Uterus (tissue), 4 donors: Measurements from ENCODE around the gene DUSP10. TPM values are rescaled to one million over a fixed set of nuclear protein-coding genes. Genes with fewer than 3 reads are reported as not detected.

Experiments
- DNase-seq, 2 donors: peaks; one replicate each; pipeline ENCODE4 v3.0.0-alpha.2; 2019 to 2020
- H3K27ac ChIP-seq, 2 donors: fragments of 200-600 bp; sonication (generic); 1 replicate in 1 of 2; 2 replicates in 1 of 2; pipeline ENCODE4 v1.5.1; 2016 to 2018
- H3K27me3 ChIP-seq, 2 donors: fragments of 200-600 bp; sonication (generic); one replicate each; pipeline ENCODE4 v1.5.1; 2018 to 2019; ENCODE audit warnings: control low read depth in 1 of 2
- H3K36me3 ChIP-seq, 2 donors: fragments of 200-600 bp; sonication (generic); one replicate each; pipeline ENCODE4 v1.5.1; 2019; ENCODE audit warnings: control low read depth in 1 of 2
- H3K4me1 ChIP-seq, 2 donors: fragments of 200-600 bp; sonication (generic); one replicate each; pipeline ENCODE4 v1.5.1; 2018 to 2019; ENCODE audit warnings: control low read depth in 1 of 2
- H3K4me3 ChIP-seq, 2 donors: fragments of 200-600 bp; sonication (generic); 1 replicate in 1 of 2; 2 replicates in 1 of 2; pipeline ENCODE4 v1.5.1; 2018 to 2019; ENCODE audit warnings: mild to moderate bottlenecking in 1 of 2
- H3K9me3 ChIP-seq, 2 donors: fragments of 200-600 bp; sonication (generic); one replicate each; pipeline ENCODE4 v1.5.1; 2019; ENCODE audit warnings: control low read depth in 1 of 2
- CTCF ChIP-seq, 4 experiments: fragments of 200-600 bp in 2 of 4; fragments of 450-650 bp in 2 of 4; sonication (generic) in 2 of 4; IDR thresholded peaks; one replicate each; pipeline ENCODE4 v1.5.1; 2016 to 2019; ENCODE audit warnings: antibody characterized with exemption in 4 of 4, mild to moderate bottlenecking in 2 of 4, moderate library complexity in 1 of 4
- POLR2A ChIP-seq, 2 donors: fragments of 450-650 bp; IDR thresholded peaks; one replicate each; pipeline ENCODE4 v1.6.1; 2016; ENCODE audit warnings: antibody characterized with exemption in 2 of 2, mild to moderate bottlenecking in 1 of 2, moderate library complexity in 1 of 2
- intact Hi-C: fragments of 100-400 bp; cut with DNase I; formaldehyde crosslinking; loops from one replicate; pipeline ENCODE4 v1.15.1; 2023; ENCODE audit warnings: low total_unique reads
- total RNA-seq, 4 donors: library from RNA; depleted of rRNA in 3 of 4; stranded (reverse); fragments of >200 nt in 3 of 4; gene quantifications; one replicate each; pipeline versions ENCODE4 v1.1.0 to v1.2.4, GENCODE V29; 2014 to 2023
- donor health status: DM: yes; HTN: yes; CAD: no.

The DUSP10 gene
- total RNA-seq, 4 donors from 2014 or later, result 0.26 to 10.9 (median 5.5) TPM

GRCh38 chr1:221778535-221779142, 36.8 kb upstream of the DUSP10 start:
- H3K27ac ChIP-seq, result no peak overlapping the region
- no peaks in the 10 kb centered on the region for H3K9me3 ChIP-seq
- no peaks in the 10 kb centered on the region for H3K4me1 ChIP-seq
- no peaks in the 10 kb centered on the region for H3K27me3 ChIP-seq
- no peak overlapping the region for H3K4me3 ChIP-seq
- H3K36me3 ChIP-seq, result no peaks in the 10 kb centered on the region
- intact Hi-C loops, result no loop called here
- no peak for TF ChIP-seq POLR2A (IDR thresholded peaks at IDR 0.05)
- no peak for TF ChIP-seq CTCF (IDR thresholded peaks at IDR 0.05)
- DNase-seq, result no peak

- no peaks in the 10 kb centered on the region for H3K36me3 ChIP-seq
- TF ChIP-seq CTCF (IDR thresholded peaks at IDR 0.05), result no peak
- no peak for TF ChIP-seq POLR2A (IDR thresholded peaks at IDR 0.05)
- no peak overlapping the region for H3K27ac ChIP-seq
- H3K9me3 ChIP-seq, result no peaks in the 10 kb centered on the region
- no peak overlapping the region for H3K4me3 ChIP-seq
- H3K4me1 ChIP-seq, result no peaks in the 10 kb centered on the region
- DNase-seq, result no peak
- H3K27me3 ChIP-seq, result no peaks in the 10 kb centered on the region
- intact Hi-C loops, result no loop called here
Observed at GRCh38 chr1:221778125-221778524, 36.2 kb upstream of the DUSP10 start.

- no peak for DNase-seq
- intact Hi-C loops, result no loop called here
- Histone ChIP-seq H3K36me3 (no peaks in the 10 kb centered on the region), H3K4me3 (no peak overlapping the region), H3K27ac (no peak overlapping the region), H3K4me1 (no peaks in the 10 kb centered on the region), H3K9me3 (no peaks in the 10 kb centered on the region), H3K27me3 (no peaks in the 10 kb centered on the region)
- TF ChIP-seq CTCF (IDR thresholded peaks at IDR 0.05), result no peak
- no peak for TF ChIP-seq POLR2A (IDR thresholded peaks at IDR 0.05)
Observed at GRCh38 chr1:221777431-221778072, 35.7 kb upstream of the DUSP10 start.

- H3K27ac ChIP-seq, result no peak overlapping the region
- no peaks in the 10 kb centered on the region for H3K27me3 ChIP-seq
- intact Hi-C loops, result no loop called here
- no peaks in the 10 kb centered on the region for H3K36me3 ChIP-seq
- no peak for DNase-seq
- H3K4me1 ChIP-seq, result no peaks in the 10 kb centered on the region
- H3K4me3 ChIP-seq, result no peak overlapping the region
- H3K9me3 ChIP-seq, result no peaks in the 10 kb centered on the region
- no peak for TF ChIP-seq POLR2A (IDR thresholded peaks at IDR 0.05)
- TF ChIP-seq CTCF (IDR thresholded peaks at IDR 0.05), result no peak
Observed at GRCh38 chr1:221776495-221777301, 34.8 kb upstream of the DUSP10 start.

- no peaks in the 10 kb centered on the region for H3K27me3 ChIP-seq
- H3K4me1 ChIP-seq, result no peaks in the 10 kb centered on the region
- TF ChIP-seq POLR2A (IDR thresholded peaks at IDR 0.05) (no peak), CTCF (IDR thresholded peaks at IDR 0.05) (no peak)
- H3K27ac ChIP-seq, result no peak overlapping the region
- H3K9me3 ChIP-seq, result no peaks in the 10 kb centered on the region
- intact Hi-C loops, result no loop called here
- no peak for DNase-seq
- H3K4me3 ChIP-seq, result no peak overlapping the region
- H3K36me3 ChIP-seq, result no peaks in the 10 kb centered on the region
Observed at GRCh38 chr1:221775206-221775605, 33.3 kb upstream of the DUSP10 start.
